Renal pelvis (tissue), 4 donors: Measurements from ENCODE around the gene KANSL2. TPM values are rescaled to one million over a fixed set of nuclear protein-coding genes. Genes with fewer than 3 reads are reported as not detected.
A peak's percentile ranks its signal among the peaks of the same experiment; 100 is the strongest.

Experiments used
- DNase-seq: peaks from one replicate; pipeline ENCODE4 v3.0.0-alpha.2; 2013
- polyA plus RNA-seq, 3 donors: library from polyadenylated mRNA; unstranded; fragments of 120-200 nt; gene quantifications; one replicate each; pipeline ENCODE4 v1.2.1, GENCODE V29; 2013; ENCODE audit not compliant: insufficient read length in 3 of 3

KANSL2 gene
- polyA plus RNA-seq, 3 donors: 47.2 to 51.7 (median 50.9) TPM

GRCh38 chr12:48618541-48618940, 63.5 kb downstream of the KANSL2 start:
- peak; percentile 72 for DNase-seq

- DNase-seq: no peak
Measured at GRCh38 chr12:48615681-48616080, 66.4 kb downstream of the KANSL2 start.

GRCh38 chr12:48613321-48613720, 68.7 kb downstream of the KANSL2 start:
- no peak for DNase-seq

Other genes with a start within 250 kb of the KANSL2 start
- gene ANP32D, start 209.7 kb downstream of the KANSL2 start, polyA plus RNA-seq: under 1 TPM in 1 of 3 donors, not detected in 2; 0.16 TPM
- gene C12orf54, start 199.7 kb downstream of the KANSL2 start, polyA plus RNA-seq: under 1 TPM in 2 of 3 donors, not detected in 1; 0.56 to 0.61 TPM
- not detected for gene OR8S1, start 156.6 kb downstream of the KANSL2 start, polyA plus RNA-seq
- not detected for gene LALBA, start 112.2 kb downstream of the KANSL2 start, polyA plus RNA-seq
- gene CCNT1, start 34.5 kb upstream of the KANSL2 start, polyA plus RNA-seq: 10 to 100 TPM; 26.6 to 35.1 (median 31.7) TPM
- 100 to 1,000 TPM in 2 of 3 donors, 10 to 100 TPM in 1; 85.2 to 119 (median 118) TPM for gene ADCY6, start 106.9 kb upstream of the KANSL2 start, polyA plus RNA-seq
- gene CACNB3, start 136.3 kb upstream of the KANSL2 start, polyA plus RNA-seq: 10 to 100 TPM; 53.1 to 62.3 (median 56.2) TPM
- 100 to 1,000 TPM; 103 to 125 (median 108) TPM for gene DDX23, start 169.9 kb upstream of the KANSL2 start, polyA plus RNA-seq
- 1 to 10 TPM; 2.5 to 3.0 (median 2.5) TPM for gene RND1, start 183.6 kb upstream of the KANSL2 start, polyA plus RNA-seq
- 10 to 100 TPM; 16.4 to 19.8 (median 18.3) TPM for gene FKBP11, start 243.3 kb upstream of the KANSL2 start, polyA plus RNA-seq